Thymus (tissue), 11 donors: ENCODE results near the gene SERF1A. TPM values are rescaled to one million over a fixed set of nuclear protein-coding genes. Genes with fewer than 3 reads are reported as not detected.
"Not testable (repeated sequence)": the region's sequence is repeated elsewhere in the genome, so short reads cannot be mapped to it uniquely, and the experiment has no call there.

Experiments used
- DNase-seq, 9 donors: peaks; one replicate each; pipeline ENCODE4 v3.0.0-alpha.2; 2013; ENCODE audit warnings: low spot score in 9 of 9, low read depth in 6 of 9, missing footprints in 1 of 9
- H3K27ac ChIP-seq, 2 donors: one replicate each; pipeline ENCODE4 v1.5.1; 2013; ENCODE audit warnings: control low read depth in 1 of 2, low read depth in 1 of 2, low read length in 1 of 2, mild to moderate bottlenecking in 1 of 2, moderate library complexity in 1 of 2
- H3K27me3 ChIP-seq, 2 donors: one replicate each; pipeline ENCODE4 v1.5.1; 2013; ENCODE audit warnings: low read length in 1 of 2; ENCODE audit not compliant: control insufficient read depth in 2 of 2, insufficient read depth in 1 of 2
- H3K36me3 ChIP-seq, 2 donors: one replicate each; pipeline ENCODE4 v1.5.1; 2013; ENCODE audit warnings: low read length in 1 of 2, mild to moderate bottlenecking in 1 of 2, moderate library complexity in 1 of 2; ENCODE audit not compliant: control insufficient read depth in 2 of 2, insufficient read depth in 2 of 2
- H3K4me1 ChIP-seq, 2 donors: one replicate each; pipeline ENCODE4 v1.5.1; 2013; ENCODE audit warnings: low read length in 2 of 2; ENCODE audit not compliant: control insufficient read depth in 2 of 2, insufficient read depth in 2 of 2
- H3K4me3 ChIP-seq, 2 donors: one replicate each; pipeline ENCODE4 v1.5.1; 2013; ENCODE audit warnings: low read length in 2 of 2, control low read depth in 1 of 2, mild to moderate bottlenecking in 1 of 2
- H3K9me3 ChIP-seq, 2 donors: one replicate each; pipeline ENCODE4 v1.5.1; 2013; ENCODE audit warnings: low read length in 1 of 2, mild to moderate bottlenecking in 1 of 2; ENCODE audit not compliant: control insufficient read depth in 2 of 2, insufficient read depth in 1 of 2
- WGBS: extraction: QIAGEN DNeasy Blood & Tissue Kit; methylation state at CpG from one replicate; pipeline ENCODE4 v1.1.7; 2013; 5-methylcytosine and 5-hydroxymethylcytosine counted together
- polyA plus RNA-seq: library from polyadenylated mRNA; stranded (reverse); fragments of 200-250 nt; gene quantifications from one replicate; pipeline ENCODE4 v1.2.3, GENCODE V29; 2013
- total RNA-seq: library from RNA; stranded (reverse); fragments of 120-200 nt; gene quantifications from one replicate; pipeline ENCODE4 v1.2.4, GENCODE V29; 2013
- donor health status: healthy.

The SERF1A gene
- total and polyA plus RNA-seq, 2 donors: 1.7 to 6.8 TPM

DNA sequence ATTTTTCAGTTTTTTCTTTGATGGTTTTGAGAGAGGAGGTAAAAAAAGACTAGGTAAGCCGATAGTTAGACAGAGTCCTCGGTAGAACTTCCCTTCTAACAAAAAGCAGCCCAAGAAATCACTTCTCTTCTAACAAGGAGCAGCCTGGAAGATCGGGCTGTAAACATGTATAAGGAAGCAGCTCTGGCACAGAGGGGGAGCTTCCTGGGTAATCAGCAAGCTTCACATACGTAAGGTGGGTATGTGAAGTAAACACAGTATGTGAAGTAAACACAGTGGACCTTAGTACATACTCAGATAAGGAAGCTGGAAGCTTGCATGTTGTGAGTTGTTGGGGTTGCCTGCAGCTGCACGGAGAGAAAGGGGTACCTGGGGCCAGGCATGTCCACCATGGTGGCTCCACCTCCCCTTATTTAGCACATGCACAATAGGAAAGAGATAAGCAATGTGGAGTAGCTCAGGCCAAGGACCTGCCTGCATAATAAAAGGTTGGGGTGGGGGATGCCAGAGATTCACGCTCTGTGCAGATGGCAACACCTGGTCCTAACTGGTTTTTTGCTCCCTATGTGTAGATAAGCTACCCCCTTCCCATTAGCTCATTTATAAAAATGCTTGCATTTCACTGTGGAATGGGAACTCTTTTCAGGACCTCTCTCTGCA, 31.4 kb downstream of the SERF1A start:
- not testable (repeated sequence) for H3K9me3 ChIP-seq, H3K27me3 ChIP-seq, H3K4me1 ChIP-seq, H3K36me3 ChIP-seq, H3K27ac ChIP-seq, H3K4me3 ChIP-seq, DNase-seq
- WGBS: no CpG with 5 or more reads among the region's 6 CpGs

DNA sequence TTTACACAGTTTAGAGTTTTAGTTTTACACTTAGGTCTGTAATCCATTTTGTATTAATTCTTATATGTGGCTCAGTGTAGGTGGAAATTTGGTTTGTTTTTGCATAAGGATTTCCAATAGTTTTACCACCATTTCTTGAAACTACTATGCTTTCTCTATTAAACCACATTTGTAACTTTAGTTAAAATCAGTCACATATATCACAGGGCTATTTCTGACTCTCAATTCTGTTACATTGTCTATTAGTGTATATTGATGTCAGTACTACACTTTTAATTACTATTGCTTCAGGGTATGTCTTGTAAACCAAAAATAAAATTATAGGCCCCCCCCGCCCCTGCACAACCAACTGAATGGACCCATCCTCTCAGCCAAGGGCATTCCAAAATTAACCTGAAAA, 32.1 kb downstream of the SERF1A start:
- H3K4me3 ChIP-seq, DNase-seq, H3K27me3 ChIP-seq, H3K4me1 ChIP-seq, H3K9me3 ChIP-seq, H3K36me3 ChIP-seq, H3K27ac ChIP-seq: not testable (repeated sequence)
- no CpG with 5 or more reads among the region's 1 CpG for WGBS

DNA sequence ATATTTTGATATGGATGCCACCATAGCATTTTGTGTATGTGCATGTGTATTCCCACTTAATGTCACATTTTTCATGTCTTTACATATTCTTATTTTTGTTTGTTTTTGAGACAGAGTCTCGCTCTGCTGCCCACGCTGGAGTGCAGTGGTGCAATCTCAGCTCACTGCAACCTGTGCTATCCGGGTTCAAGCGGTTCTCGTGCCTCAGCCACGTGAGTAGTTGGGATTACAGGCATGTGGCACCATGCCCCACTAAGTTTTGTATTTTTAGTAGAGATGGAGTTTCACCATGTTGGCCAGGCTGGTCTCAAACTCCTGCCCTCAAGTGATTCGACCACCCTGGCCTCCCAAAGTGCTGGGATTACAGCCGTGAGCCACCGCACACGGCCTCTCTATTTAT, 52.6 kb downstream of the SERF1A start:
- DNase-seq, H3K9me3 ChIP-seq, H3K27ac ChIP-seq, H3K4me1 ChIP-seq, H3K36me3 ChIP-seq, H3K27me3 ChIP-seq, H3K4me3 ChIP-seq: not testable (repeated sequence)
- WGBS: 97% methylated on average over 5 of the region's 10 CpGs

Other genes starting within 250 kb of the SERF1A start
- 23.3 TPM for gene SMN1, start 24.4 kb downstream of the SERF1A start, total RNA-seq
- 57.7 TPM for gene SMN1, start 24.4 kb downstream of the SERF1A start, polyA plus RNA-seq
- 11.0 TPM for gene NAIP, start 124.7 kb downstream of the SERF1A start, total RNA-seq
- 22.3 TPM for gene NAIP, start 124.7 kb downstream of the SERF1A start, polyA plus RNA-seq
- 22.1 TPM for gene GTF2H2, start 167.0 kb downstream of the SERF1A start, total RNA-seq
- 16.2 TPM for gene GTF2H2, start 167.0 kb downstream of the SERF1A start, polyA plus RNA-seq